Loucy (cell line): Measurements from ENCODE around the gene MACROD1.

Source experiments
- H2AFZ ChIP-seq: fragments of 200-600 bp; sonication (generic); 2 replicates; pipeline ENCODE4 v1.6.0; 2016; ENCODE audit warnings: antibody characterized with exemption, mild to moderate bottlenecking, low read length, moderate library complexity
- H3F3A ChIP-seq: fragments of 200-600 bp; 2 replicates; pipeline ENCODE4 v1.6.0; 2016; ENCODE audit warnings: antibody characterized with exemption, low read depth, mild to moderate bottlenecking
- H3K27me3 ChIP-seq: fragments of 200-600 bp; sonication (generic); 2 replicates; pipeline ENCODE4 v1.6.1; 2014; ENCODE audit warnings: low read length, mild to moderate bottlenecking; ENCODE audit not compliant: insufficient read depth, poor library complexity, severe bottlenecking
- H3K36me3 ChIP-seq: fragments of 200-600 bp; sonication (generic); 2 replicates; pipeline ENCODE4 v1.6.1; 2016; ENCODE audit warnings: low read length; ENCODE audit not compliant: insufficient read depth
- H3K4me1 ChIP-seq: fragments of 200-600 bp; sonication (generic); 2 replicates; pipeline ENCODE4 v1.5.1; 2014; ENCODE audit warnings: low read length, mild to moderate bottlenecking; ENCODE audit not compliant: insufficient read depth, poor library complexity, severe bottlenecking
- H3K4me2 ChIP-seq: fragments of 200-600 bp; sonication (generic); 2 replicates; pipeline ENCODE4 v1.6.0; 2014; ENCODE audit warnings: antibody characterized with exemption, low read length, low read depth, mild to moderate bottlenecking; ENCODE audit not compliant: poor library complexity, severe bottlenecking
- H3K4me3 ChIP-seq: fragments of 200-600 bp; sonication (generic); 2 replicates; pipeline ENCODE4 v1.5.1; 2014; ENCODE audit warnings: low read length, mild to moderate bottlenecking, mixed read lengths; ENCODE audit not compliant: poor library complexity, severe bottlenecking
- H3K79me2 ChIP-seq: fragments of 200-600 bp; sonication (generic); 2 replicates; pipeline ENCODE4 v1.6.1; 2014; ENCODE audit warnings: low read length; ENCODE audit not compliant: insufficient read depth
- H3K9ac ChIP-seq: fragments of 200-600 bp; sonication (generic); 2 replicates; pipeline ENCODE4 v1.6.0; 2014; ENCODE audit warnings: mild to moderate bottlenecking, low read depth, low read length, moderate library complexity; ENCODE audit not compliant: poor library complexity, severe bottlenecking
- H3K9me2 ChIP-seq: fragments of 200-600 bp; sonication (generic); replicated peaks from 2 replicates; pipeline ENCODE4 v1.6.1; 2016; ENCODE audit warnings: low read depth, low read length, mixed read lengths
- H3K9me3 ChIP-seq: fragments of 200-600 bp; sonication (generic); 2 replicates; pipeline ENCODE4 v1.6.1; 2014; ENCODE audit warnings: mild to moderate bottlenecking, antibody characterized with exemption, low read length, low read depth; ENCODE audit not compliant: insufficient read depth
- H4K20me1 ChIP-seq: fragments of 200-600 bp; sonication (generic); 2 replicates; pipeline ENCODE4 v1.6.0; 2014; ENCODE audit warnings: antibody characterized with exemption, low read length, mild to moderate bottlenecking; ENCODE audit not compliant: insufficient read depth, poor library complexity, severe bottlenecking
- CTCF ChIP-seq: fragments of 200-600 bp; sonication (generic); conservative IDR thresholded peaks from 2 replicates; pipeline ENCODE4 v1.5.1; 2014; ENCODE audit warnings: mild to moderate bottlenecking, antibody characterized with exemption, low read length
- EZH2phosphoT487 ChIP-seq: fragments of 200-600 bp; IDR thresholded peaks from 2 replicates; pipeline ENCODE4 v1.6.1; 2018; ENCODE audit warnings: antibody characterized with exemption, mild to moderate bottlenecking, moderate library complexity, borderline replicate concordance

Gene MACROD1

GRCh38 chr11:64070314-64070681 lies 95.6 kb downstream of the MACROD1 start:
- H3F3A ChIP-seq = no peaks in the 10 kb centered on the region
- no peaks in the 10 kb centered on the region for H3K36me3 ChIP-seq
- H4K20me1 ChIP-seq = no peaks in the 10 kb centered on the region
- H3K9ac ChIP-seq = no peak overlapping the region
- no peak for TF ChIP-seq CTCF
- no peak for TF ChIP-seq EZH2phosphoT487
- H3K9me3 ChIP-seq = no peaks in the 10 kb centered on the region
- H3K27me3 ChIP-seq = no peaks in the 10 kb centered on the region
- H3K4me2 ChIP-seq = no peak overlapping the region
- H3K9me2 ChIP-seq = no peaks in the 10 kb centered on the region
- no peaks in the 10 kb centered on the region for H3K79me2 ChIP-seq
- H3K4me1 ChIP-seq = no peaks in the 10 kb centered on the region
- no peak overlapping the region for H3K4me3 ChIP-seq
- no peak overlapping the region for H2AFZ ChIP-seq

DNA sequence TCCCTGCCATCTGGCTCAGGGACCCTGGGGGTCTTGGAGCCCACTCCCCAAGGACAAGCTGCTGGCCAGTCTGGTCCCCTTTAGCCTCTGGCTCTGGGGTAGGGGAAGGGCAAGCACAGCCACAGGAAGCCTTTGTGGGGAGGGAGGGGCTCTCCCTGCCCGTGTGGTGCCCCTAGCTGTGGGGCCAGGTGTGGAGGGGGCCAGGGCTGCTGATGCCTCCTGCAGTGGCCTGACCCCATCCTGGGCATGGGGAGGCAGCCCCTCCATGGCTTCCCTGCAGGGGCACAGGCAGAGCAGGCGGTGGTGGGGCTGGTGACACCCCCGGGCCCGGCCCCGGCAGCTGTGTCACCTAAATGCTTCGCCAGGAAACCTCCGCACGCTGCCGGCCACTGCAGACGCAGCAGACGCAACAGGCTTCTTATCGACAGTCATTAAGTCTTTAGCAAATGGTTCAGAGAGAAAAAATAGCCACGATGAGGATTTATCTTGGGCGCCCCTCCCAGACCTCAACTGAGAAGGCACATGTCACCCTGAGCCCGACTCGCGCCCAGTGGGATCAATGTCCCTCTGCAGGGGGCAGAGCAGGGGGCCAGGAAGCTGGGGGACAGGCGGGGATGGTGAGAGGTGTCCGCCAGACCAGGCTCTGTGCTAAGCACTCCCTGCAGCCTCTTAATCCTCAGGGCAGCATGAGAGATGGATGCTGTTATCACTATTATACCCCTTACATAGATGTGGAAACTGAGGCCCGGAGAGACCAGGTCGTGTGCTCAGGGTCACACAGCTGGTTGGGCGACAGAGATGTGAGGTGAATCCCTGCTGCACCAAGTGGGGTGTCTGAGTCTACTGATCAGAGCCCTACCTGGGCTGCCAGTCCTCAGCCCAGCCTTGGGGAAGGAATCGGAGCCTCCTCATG lies 96.3 kb downstream of the MACROD1 start:
- no peaks in the 10 kb centered on the region for H3K79me2 ChIP-seq
- H3K4me3 ChIP-seq = no peak overlapping the region
- no peaks in the 10 kb centered on the region for H3K9me3 ChIP-seq
- no peak overlapping the region for H3K4me2 ChIP-seq
- no peak for TF ChIP-seq EZH2phosphoT487
- TF ChIP-seq CTCF = no peak
- H3K4me1 ChIP-seq = no peaks in the 10 kb centered on the region
- no peaks in the 10 kb centered on the region for H3K9me2 ChIP-seq
- no peak overlapping the region for H3K9ac ChIP-seq
- no peaks in the 10 kb centered on the region for H3K36me3 ChIP-seq
- H2AFZ ChIP-seq = no peak overlapping the region
- no peaks in the 10 kb centered on the region for H4K20me1 ChIP-seq
- H3F3A ChIP-seq = no peaks in the 10 kb centered on the region
- H3K27me3 ChIP-seq = no peaks in the 10 kb centered on the region

DNA sequence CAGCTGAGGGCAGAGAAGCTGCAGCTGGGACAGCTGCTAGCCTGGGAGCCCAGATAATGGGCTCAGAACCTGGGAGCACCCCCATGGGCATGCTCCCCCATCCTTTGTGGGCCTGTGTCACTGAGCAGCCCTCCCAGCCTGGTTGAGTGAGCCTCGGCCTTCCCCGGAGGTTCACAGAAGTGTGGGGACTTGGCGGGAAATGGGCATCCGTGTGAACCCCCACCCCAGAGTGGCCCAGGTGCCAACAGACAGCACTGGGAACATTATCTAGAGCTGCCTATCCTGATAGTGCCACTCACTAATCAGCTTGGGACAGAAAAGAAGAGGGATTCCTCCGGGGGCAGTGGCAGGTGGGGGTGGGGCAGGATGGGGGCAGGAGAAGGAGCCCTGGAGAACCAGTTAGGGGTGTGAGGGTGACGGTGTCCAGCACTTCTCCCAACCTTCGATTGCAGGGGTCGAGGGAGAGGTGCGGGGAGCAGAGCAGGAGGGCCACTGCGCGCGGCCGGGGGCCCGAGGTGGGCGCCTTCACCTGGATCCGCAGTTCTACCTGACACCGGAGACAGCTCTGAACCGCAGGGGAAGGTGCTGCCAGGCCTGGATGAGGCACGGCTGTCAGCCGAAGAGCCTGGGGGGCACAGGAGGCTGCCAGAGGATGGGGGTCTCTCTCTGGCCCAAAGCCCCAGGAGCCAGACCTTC lies 97.1 kb downstream of the MACROD1 start:
- no peak overlapping the region for H3K4me3 ChIP-seq
- no peaks in the 10 kb centered on the region for H3K36me3 ChIP-seq
- no peaks in the 10 kb centered on the region for H4K20me1 ChIP-seq
- no peak overlapping the region for H2AFZ ChIP-seq
- H3F3A ChIP-seq = no peaks in the 10 kb centered on the region
- no peak overlapping the region for H3K9ac ChIP-seq
- H3K4me2 ChIP-seq = no peak overlapping the region
- TF ChIP-seq CTCF = no peak
- H3K9me2 ChIP-seq = no peaks in the 10 kb centered on the region
- H3K4me1 ChIP-seq = no peaks in the 10 kb centered on the region
- no peaks in the 10 kb centered on the region for H3K9me3 ChIP-seq
- no peaks in the 10 kb centered on the region for H3K27me3 ChIP-seq
- H3K79me2 ChIP-seq = no peaks in the 10 kb centered on the region
